Measurements from ENCODE around the gene VWA5B1. TPM values are rescaled to one million over a fixed set of nuclear protein-coding genes. Genes with fewer than 3 reads are reported as not detected.

Gene VWA5B1
- total and polyA plus RNA-seq, 2 of the 4 experiments (the other 2 are of a cell fraction): not detected

- DNase-seq: no peak
- BruUV-seq (replicated peaks): no TSS peak
- peaks cover 14% of the 10 kb centered on the region for H3K27me3 ChIP-seq (ENCODE audit: control insufficient read depth, insufficient read depth, low read length)
- intact Hi-C loops (cut with micrococcal nuclease) (no loop called here), in situ Hi-C loops (cut with MboI; ENCODE audit: low sequenced_read_pairs) (no loop called here), dilution Hi-C loops (cut with HindIII; ENCODE audit: low sequenced_read_pairs, unreplicated experiment) (no loop called here)
- no peak overlapping the region for H4K91ac ChIP-seq (ENCODE audit: insufficient read depth, low read depth, low read length)
- H3K9me3 ChIP-seq (ENCODE audit: control insufficient read depth, insufficient read depth, low read length): 0 out of 2 replicates have a peak, but pooled peaks cover 2% of the 10 kb centered on the region
- no peaks in the 10 kb centered on the region for H3K36me3 ChIP-seq (ENCODE audit: control insufficient read depth, insufficient read depth, low read length)
- H4K5ac ChIP-seq (ENCODE audit: low read depth, low read length): no peak overlapping the region
- POLR2A ChIA-PET (ENCODE audit: unreplicated experiment): no interaction called here
- ATAC-seq (ENCODE audit: low read depth): no peak
- no peak overlapping the region for H3K4me2 ChIP-seq (ENCODE audit: low read depth, low read length)
- no peak for TF ChIP-seq CEBPB (IDR thresholded peaks at IDR 0.05; ENCODE audit: low read depth, low read length)
- peak; percentile 37; the same call in 1 of the 2 replicates for TF ChIP-seq MAFK (IDR thresholded peaks at IDR 0.05; ENCODE audit: low read depth, low read length)
- H3K18ac ChIP-seq (ENCODE audit: low read depth, low read length): no peak overlapping the region
- 0 out of 2 replicates have a peak, but pooled peaks cover 4% of the 10 kb centered on the region for H3K9me1 ChIP-seq (ENCODE audit: insufficient read depth, low read length)
- no peak overlapping the region for H2AK5ac ChIP-seq (ENCODE audit: low read depth, low read length)
- no peaks in the 10 kb centered on the region for H4K20me1 ChIP-seq (ENCODE audit: insufficient read depth, low read length)
- no peak overlapping the region for H4K8ac ChIP-seq (ENCODE audit: low read depth in 2 of 2, low read length in 2 of 2)
- H2BK20ac ChIP-seq (ENCODE audit: low read depth, low read length): no peak overlapping the region
- no peaks in the 10 kb centered on the region for H3K4me1 ChIP-seq (ENCODE audit: control insufficient read depth, insufficient read depth, low read length)
- H2BK5ac ChIP-seq (ENCODE audit: low read depth, low read length, poor library complexity, severe bottlenecking): no peak overlapping the region
- no peak overlapping the region for H2BK120ac ChIP-seq (ENCODE audit: low read depth, low read length)
- H3K14ac ChIP-seq (replicated peaks; ENCODE audit: low read depth, low read length): no peak overlapping the region
- H2BK15ac ChIP-seq (ENCODE audit: low read depth, low read length): no peak overlapping the region
- WGBS, 2 experiments (ENCODE audit: extremely low coverage in 2 of 2, insufficient read length in 1 of 2): no CpG with 5 or more reads among the region's 3 CpGs
- no peak overlapping the region for H3K4ac ChIP-seq (ENCODE audit: low read depth, low read length)
- no peaks in the 10 kb centered on the region for H3K79me1 ChIP-seq (ENCODE audit: low read depth in 1 of 2, low read length in 2 of 2)
- CTCF ChIA-PET: no interaction called here
- H3K23ac ChIP-seq (ENCODE audit: low read depth, low read length): no peak overlapping the region
- no peak overlapping the region for H3K56ac ChIP-seq (ENCODE audit: extremely low read depth, insufficient read depth, low read length)
- H3K27ac ChIP-seq (ENCODE audit: insufficient read depth, low read length): no peak overlapping the region
- H3K9ac ChIP-seq (ENCODE audit: low read depth, low read length): no peak overlapping the region
- H2AFZ ChIP-seq (replicated peaks; ENCODE audit: low read length, poor library complexity): no peak overlapping the region
- H2AK9ac ChIP-seq (replicated peaks; ENCODE audit: low read depth, low read length, poor library complexity): no peak overlapping the region
- H3K4me3 ChIP-seq (ENCODE audit: insufficient read depth, low read depth, low read length): no peak overlapping the region
Measured at GRCh38 chr1:20284625-20285024, 6.0 kb upstream of the VWA5B1 start.

Data from IMR-90 (cell line).